SK-N-SH (cell line): Measurements from ENCODE around the gene HPCAL4. TPM values are rescaled to one million over a fixed set of nuclear protein-coding genes. Genes with fewer than 3 reads are reported as not detected.

Experiments used
- CTCF ChIA-PET: fragments of 300-600, 350-600 bp; formaldehyde crosslinking; extraction: SDS; loops from one replicate; lab custom pipeline; 2021; lab: Yijun Ruan, JAX
- POLR2A ChIA-PET: fragments of 350-600 bp; sonication (Branson Sonifier 250); formaldehyde crosslinking; extraction: SDS; loops from one replicate; lab custom pipeline; 2020; ENCODE audit warnings: antibody characterized with exemption, inconsistent platforms; lab: Yijun Ruan, JAX
- DNase-seq: peaks from one replicate; pipeline ENCODE4 v3.0.0; 2012
- H2AFZ ChIP-seq: fragments of 200-600 bp; sonication (generic); 2 replicates; pipeline ENCODE4 v1.8.1; 2016; ENCODE audit warnings: antibody characterized with exemption, mild to moderate bottlenecking, low read depth
- H3F3A ChIP-seq: fragments of 200-600 bp; sonication (generic); replicated peaks from 2 replicates; pipeline ENCODE3; 2016; ENCODE audit warnings: antibody characterized with exemption, mild to moderate bottlenecking; ENCODE audit not compliant: insufficient read depth
- H3K27ac ChIP-seq, 2 experiments: fragments of 200-500 bp in 1 of 2; fragments of 200-600 bp in 1 of 2; sonication (Bioruptor generic) in 1 of 2; sonication (generic), shearing (Covaris generic) in 1 of 2; 2 replicates each; pipeline versions ENCODE4 v1.5.1 to v1.6.1; 2014 to 2016; ENCODE audit warnings: low read depth in 2 of 2, inconsistent platforms in 1 of 2, low read length in 1 of 2, mild to moderate bottlenecking in 1 of 2, mixed read lengths in 1 of 2
- H3K27me3 ChIP-seq: fragments of 200-600 bp; sonication (generic), shearing (Covaris generic); 2 replicates; pipeline ENCODE4 v1.6.1; 2016; ENCODE audit warnings: mixed run types; ENCODE audit not compliant: insufficient read depth
- H3K36me3 ChIP-seq, 2 experiments: fragments of 200-500 bp in 1 of 2; fragments of 200-600 bp in 1 of 2; sonication (Bioruptor generic) in 1 of 2; sonication (generic) in 1 of 2; replicated peaks in 1 of 2; 2 replicates each; pipeline versions ENCODE3 to v1.5.1; 2014 to 2016; ENCODE audit warnings: low read length in 1 of 2, mild to moderate bottlenecking in 1 of 2; ENCODE audit not compliant: insufficient read depth in 2 of 2, control insufficient read depth in 1 of 2
- H3K4me1 ChIP-seq, 2 experiments: fragments of 200-500 bp in 1 of 2; fragments of 200-600 bp in 1 of 2; sonication (Bioruptor generic) in 1 of 2; sonication (generic), shearing (Covaris generic) in 1 of 2; 2 replicates each; pipeline versions ENCODE4 v1.5.1 to v1.6.1; 2014 to 2016; ENCODE audit warnings: low read depth in 1 of 2, low read length in 1 of 2, mixed run types in 1 of 2; ENCODE audit not compliant: insufficient read depth in 2 of 2, control insufficient read depth in 1 of 2
- H3K4me2 ChIP-seq: fragments of 200-600 bp; sonication (generic), shearing (Covaris generic); 2 replicates; pipeline ENCODE4 v1.6.1; 2017; ENCODE audit warnings: mixed run types
- H3K4me3 ChIP-seq, 2 experiments: fragments of 200-500 bp in 1 of 2; fragments of 200-600 bp in 1 of 2; sonication (Bioruptor generic) in 1 of 2; sonication (generic), shearing (Covaris generic) in 1 of 2; 2 replicates each; pipeline versions ENCODE4 v1.5.1 to v1.8.1; 2014 to 2016; ENCODE audit warnings: low read depth in 2 of 2, inconsistent platforms in 1 of 2, low read length in 1 of 2, mild to moderate bottlenecking in 1 of 2, mixed read lengths in 1 of 2, moderate library complexity in 1 of 2
- H3K79me2 ChIP-seq: fragments of 200-600 bp; sonication (generic); 2 replicates; pipeline ENCODE4 v1.8.1; 2017; ENCODE audit warnings: mild to moderate bottlenecking; ENCODE audit not compliant: insufficient read depth
- H3K9ac ChIP-seq: fragments of 200-600 bp; sonication (generic); 2 replicates; pipeline ENCODE4 v1.6.1; 2017; ENCODE audit warnings: mixed run types
- H3K9me2 ChIP-seq: fragments of 200-600 bp; sonication (generic); 2 replicates; pipeline ENCODE4 v1.6.1; 2017; ENCODE audit warnings: mixed run types
- H3K9me3 ChIP-seq: fragments of 200-600 bp; sonication (generic); 2 replicates; pipeline ENCODE4 v1.6.1; 2017; ENCODE audit warnings: mixed run types, mild to moderate bottlenecking, moderate library complexity
- H4K20me1 ChIP-seq: fragments of 200-600 bp; sonication (generic); 2 replicates; pipeline ENCODE4 v1.6.1; 2017; ENCODE audit warnings: mild to moderate bottlenecking, mixed run types; ENCODE audit not compliant: insufficient read depth
- CHD2 ChIP-seq: fragments of 150-350 bp; IDR thresholded peaks from 2 replicates; pipeline ENCODE4 v1.6.1; 2018; ENCODE audit warnings: low read length; ENCODE audit not compliant: partially characterized antibody
- ELF1 ChIP-seq: IDR thresholded peaks from 2 replicates; pipeline ENCODE4 v1.4.0; 2012
- EP300 ChIP-seq, 2 experiments: IDR thresholded peaks; 2 replicates each; pipeline versions ENCODE4 v1.4.0 to v1.6.1; 2012; ENCODE audit warnings: borderline replicate concordance in 1 of 2, low read depth in 1 of 2, low read length in 1 of 2
- EZH2phosphoT487 ChIP-seq: fragments of 200-600 bp; sonication (generic); IDR thresholded peaks from 2 replicates; pipeline ENCODE4 v1.6.1; 2017; ENCODE audit warnings: low read depth, mixed run types, mild to moderate bottlenecking, antibody characterized with exemption, moderate library complexity, borderline replicate concordance
- JUND ChIP-seq: IDR thresholded peaks from 2 replicates; pipeline ENCODE4 v1.4.0; 2012
- MAX ChIP-seq: IDR thresholded peaks from 2 replicates; pipeline ENCODE4 v1.4.0; 2012; ENCODE audit warnings: low read depth
- NFIC ChIP-seq: IDR thresholded peaks from 2 replicates; pipeline ENCODE4 v1.4.0; 2012; ENCODE audit warnings: borderline replicate concordance
- NRF1 ChIP-seq: IDR thresholded peaks from 2 replicates; pipeline ENCODE4 v1.6.1; 2012; ENCODE audit warnings: low read depth, mild to moderate bottlenecking, low read length
- POLR2AphosphoS5 ChIP-seq: IDR thresholded peaks from 2 replicates; pipeline ENCODE4 v1.6.1; 2012; ENCODE audit warnings: low read depth, low read length
- RCOR1 ChIP-seq: fragments of 150-350 bp; IDR thresholded peaks from 2 replicates; pipeline ENCODE4 v1.6.1; 2017; ENCODE audit warnings: antibody characterized with exemption, low read length
- RFX5 ChIP-seq: IDR thresholded peaks from 2 replicates; pipeline ENCODE4 v1.6.1; 2012; ENCODE audit warnings: mild to moderate bottlenecking, improper control_type of control experiment, low read length
- TAF1 ChIP-seq: IDR thresholded peaks from 2 replicates; pipeline ENCODE4 v1.6.1; 2012; ENCODE audit warnings: low read depth, mild to moderate bottlenecking, low read length, moderate library complexity, borderline replicate concordance
- USF2 ChIP-seq: fragments of 150-350 bp; IDR thresholded peaks from 2 replicates; pipeline ENCODE4 v1.6.1; 2017; ENCODE audit warnings: antibody characterized with exemption, low read length, low read depth, borderline replicate concordance
- ZBTB33 ChIP-seq: IDR thresholded peaks from 2 replicates; pipeline ENCODE4 v1.4.0; 2012; ENCODE audit warnings: low read depth, borderline replicate concordance
- WGBS: methylation state at CpG from one replicate; pipeline ENCODE4 v1.1.6; 2017; ENCODE audit warnings: low lambda C conversion rate; 5-methylcytosine and 5-hydroxymethylcytosine counted together
- polyA plus RNA-seq, 3 experiments: library from polyadenylated mRNA; depleted of rRNA; stranded (reverse); fragments of >200 nt; gene quantifications; 2 replicates each; pipeline ENCODE4 v1.2.3, GENCODE V29; 2012

HPCAL4 gene
- polyA plus RNA-seq, 1 of the 3 experiments (the other 2 are of a cell fraction), result 0.15 TPM

GRCh38 chr1:39737546-39738169, 46.4 kb upstream of the HPCAL4 start (continued):
- no peak for TF ChIP-seq USF2
- TF ChIP-seq MAX, result no peak
- no peak for TF ChIP-seq RFX5
- TF ChIP-seq RCOR1, result no peak
- TF ChIP-seq EZH2phosphoT487, result no peak

- POLR2A ChIA-PET, result no interaction called here
These were observed 44.5 kb upstream of the HPCAL4 start for GRCh38 chr1:39735731-39736130.

GRCh38 chr1:39733161-39733560, 41.9 kb upstream of the HPCAL4 start:
- no peak overlapping the region for H3K4me2 ChIP-seq
- no peak overlapping the region for H2AFZ ChIP-seq
- no peaks in the 10 kb centered on the region for H3K9me3 ChIP-seq
- ChIA-PET POLR2A (no interaction called here), CTCF (interaction anchor here (0.6 kb wide), 1 partner anchor 127 kb away, joined by 3 read pairs; no protein-coding TSS in a partner anchor)
- peaks cover 4% of the 10 kb centered on the region; the same call in 1 of the 2 replicates for H3K27me3 ChIP-seq
- no peak overlapping the region for H3K27ac ChIP-seq
- H3K9ac ChIP-seq, result no peak overlapping the region
- DNase-seq, result no peak
- no peaks in the 10 kb centered on the region for H3K36me3 ChIP-seq
- H3K4me3 ChIP-seq, result no peak overlapping the region
- H3K9me2 ChIP-seq, result no peaks in the 10 kb centered on the region
- 75% methylated on average over 7 of the region's 7 CpGs for WGBS
- no peaks in the 10 kb centered on the region for H3F3A ChIP-seq
- no peaks in the 10 kb centered on the region for H4K20me1 ChIP-seq
- no peak for TF ChIP-seq JUND
- no peak for TF ChIP-seq NRF1
- no peak for TF ChIP-seq TAF1
- no peak for TF ChIP-seq POLR2AphosphoS5
- no peak for TF ChIP-seq ZBTB33
- TF ChIP-seq NFIC, result no peak
- no peak for TF ChIP-seq USF2
- no peak for TF ChIP-seq EZH2phosphoT487
- TF ChIP-seq CHD2, result no peak
- no peaks in the 10 kb centered on the region for H3K4me1 ChIP-seq
- no peaks in the 10 kb centered on the region for H3K79me2 ChIP-seq

More at GRCh38 chr1:39735731-39736130, 44.5 kb upstream of the HPCAL4 start:
- TF ChIP-seq USF2 (no peak), POLR2AphosphoS5 (no peak), ELF1 (no peak), TAF1 (no peak), EP300 (IDR thresholded peaks at IDR 0.05; ENCODE audit: borderline replicate concordance in 1 of 2, low read depth in 1 of 2, low read length in 1 of 2) (no peak)
- H3K79me2 ChIP-seq, result peaks cover 16% of the 10 kb centered on the region; the same call in 1 of the 2 replicates
- no peak overlapping the region for H3K27ac ChIP-seq
- H3K9me3 ChIP-seq, result no peaks in the 10 kb centered on the region
- CTCF ChIA-PET, result interaction anchor here (1.6 kb wide), 1 partner anchor 16 kb away, joined by 5 read pairs; no protein-coding TSS in a partner anchor
- H3K27me3 ChIP-seq, result no peaks in the 10 kb centered on the region
- no peak for DNase-seq
- H3K36me3 ChIP-seq, result peaks cover 0 to 7% of the 10 kb centered on the region in 2 experiments
- no peaks in the 10 kb centered on the region for H3F3A ChIP-seq
- no peak overlapping the region for H3K9ac ChIP-seq
- no peaks in the 10 kb centered on the region for H4K20me1 ChIP-seq
- H3K4me3 ChIP-seq, result no peak overlapping the region
- H3K9me2 ChIP-seq, result no peaks in the 10 kb centered on the region
- H3K4me1 ChIP-seq, result peaks cover 0 to 14% of the 10 kb centered on the region in 2 experiments; a peak in 2 of 4 replicates
- no peak overlapping the region for H2AFZ ChIP-seq
- 77% methylated on average over 3 of the region's 3 CpGs for WGBS
- no peak overlapping the region for H3K4me2 ChIP-seq
